Measurements from ENCODE around the gene NAT10. TPM values are rescaled to one million over a fixed set of nuclear protein-coding genes. Genes with fewer than 3 reads are reported as not detected.

NAT10 gene
- total and polyA plus RNA-seq, 2 experiments from 2014 or later = 44.1 to 58.8 TPM

GRCh38 chr11:34145073-34145472 is 39.6 kb downstream of the NAT10 start:
- no peak overlapping the region for H3K4me3 Mint-ChIP-seq
- Histone ChIP-seq H2AFZ (no peak overlapping the region), H4K20me1 (replicated peaks; ENCODE audit: insufficient read depth) (peaks cover 5% of the 10 kb centered on the region; the same call in 1 of the 2 replicates), H3K9me2 (ENCODE audit: insufficient read depth) (no peaks in the 10 kb centered on the region), H3F3A (replicated peaks; ENCODE audit: low read depth) (0 out of 2 replicates have a peak, but pooled peaks cover 5% of the 10 kb centered on the region), H3K4me3 (no peak overlapping the region), H3K36me3 (ENCODE audit: insufficient read depth) (peaks cover 44% of the 10 kb centered on the region), H3K79me2 (replicated peaks; ENCODE audit: insufficient read depth) (no peaks in the 10 kb centered on the region), H3K4me1 (ENCODE audit: insufficient read depth) (no peaks in the 10 kb centered on the region), H3K4me2 (no peak overlapping the region), H3K27me3 (ENCODE audit: insufficient read depth) (no peaks in the 10 kb centered on the region), H3K27ac (ENCODE audit: low read depth) (no peak overlapping the region)
- ATAC-seq = no peak
- no peak for DNase-seq (ENCODE audit: low spot score)
- H3K27me3 Mint-ChIP-seq (ENCODE audit: insufficient read depth, low read depth, poor library complexity) = peaks cover 9% of the 10 kb centered on the region
- no peak overlapping the region for H3K27ac Mint-ChIP-seq
- H3K9me3 Mint-ChIP-seq = no peaks in the 10 kb centered on the region
- peaks cover 3% of the 10 kb centered on the region; the same call in 1 of the 3 replicates for H3K4me1 Mint-ChIP-seq
- TF ChIP-seq, protein P1, sequence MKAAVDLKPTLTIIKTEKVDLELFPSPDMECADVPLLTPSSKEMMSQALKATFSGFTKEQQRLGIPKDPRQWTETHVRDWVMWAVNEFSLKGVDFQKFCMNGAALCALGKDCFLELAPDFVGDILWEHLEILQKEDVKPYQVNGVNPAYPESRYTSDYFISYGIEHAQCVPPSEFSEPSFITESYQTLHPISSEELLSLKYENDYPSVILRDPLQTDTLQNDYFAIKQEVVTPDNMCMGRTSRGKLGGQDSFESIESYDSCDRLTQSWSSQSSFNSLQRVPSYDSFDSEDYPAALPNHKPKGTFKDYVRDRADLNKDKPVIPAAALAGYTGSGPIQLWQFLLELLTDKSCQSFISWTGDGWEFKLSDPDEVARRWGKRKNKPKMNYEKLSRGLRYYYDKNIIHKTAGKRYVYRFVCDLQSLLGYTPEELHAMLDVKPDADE (IDR thresholded peaks at IDR 0.05) = no peak
- TF ChIP-seq ZNF114 (CRISPR knock-in tag; IDR thresholded peaks at IDR 0.05) = no peak
- TF ChIP-seq, protein P2, sequence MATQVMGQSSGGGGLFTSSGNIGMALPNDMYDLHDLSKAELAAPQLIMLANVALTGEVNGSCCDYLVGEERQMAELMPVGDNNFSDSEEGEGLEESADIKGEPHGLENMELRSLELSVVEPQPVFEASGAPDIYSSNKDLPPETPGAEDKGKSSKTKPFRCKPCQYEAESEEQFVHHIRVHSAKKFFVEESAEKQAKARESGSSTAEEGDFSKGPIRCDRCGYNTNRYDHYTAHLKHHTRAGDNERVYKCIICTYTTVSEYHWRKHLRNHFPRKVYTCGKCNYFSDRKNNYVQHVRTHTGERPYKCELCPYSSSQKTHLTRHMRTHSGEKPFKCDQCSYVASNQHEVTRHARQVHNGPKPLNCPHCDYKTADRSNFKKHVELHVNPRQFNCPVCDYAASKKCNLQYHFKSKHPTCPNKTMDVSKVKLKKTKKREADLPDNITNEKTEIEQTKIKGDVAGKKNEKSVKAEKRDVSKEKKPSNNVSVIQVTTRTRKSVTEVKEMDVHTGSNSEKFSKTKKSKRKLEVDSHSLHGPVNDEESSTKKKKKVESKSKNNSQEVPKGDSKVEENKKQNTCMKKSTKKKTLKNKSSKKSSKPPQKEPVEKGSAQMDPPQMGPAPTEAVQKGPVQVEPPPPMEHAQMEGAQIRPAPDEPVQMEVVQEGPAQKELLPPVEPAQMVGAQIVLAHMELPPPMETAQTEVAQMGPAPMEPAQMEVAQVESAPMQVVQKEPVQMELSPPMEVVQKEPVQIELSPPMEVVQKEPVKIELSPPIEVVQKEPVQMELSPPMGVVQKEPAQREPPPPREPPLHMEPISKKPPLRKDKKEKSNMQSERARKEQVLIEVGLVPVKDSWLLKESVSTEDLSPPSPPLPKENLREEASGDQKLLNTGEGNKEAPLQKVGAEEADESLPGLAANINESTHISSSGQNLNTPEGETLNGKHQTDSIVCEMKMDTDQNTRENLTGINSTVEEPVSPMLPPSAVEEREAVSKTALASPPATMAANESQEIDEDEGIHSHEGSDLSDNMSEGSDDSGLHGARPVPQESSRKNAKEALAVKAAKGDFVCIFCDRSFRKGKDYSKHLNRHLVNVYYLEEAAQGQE (IDR thresholded peaks at IDR 0.05; ENCODE audit: unreplicated experiment) = no peak
- peaks cover 84% of the 10 kb centered on the region for H3K36me3 Mint-ChIP-seq (ENCODE audit: low read depth)

DNA sequence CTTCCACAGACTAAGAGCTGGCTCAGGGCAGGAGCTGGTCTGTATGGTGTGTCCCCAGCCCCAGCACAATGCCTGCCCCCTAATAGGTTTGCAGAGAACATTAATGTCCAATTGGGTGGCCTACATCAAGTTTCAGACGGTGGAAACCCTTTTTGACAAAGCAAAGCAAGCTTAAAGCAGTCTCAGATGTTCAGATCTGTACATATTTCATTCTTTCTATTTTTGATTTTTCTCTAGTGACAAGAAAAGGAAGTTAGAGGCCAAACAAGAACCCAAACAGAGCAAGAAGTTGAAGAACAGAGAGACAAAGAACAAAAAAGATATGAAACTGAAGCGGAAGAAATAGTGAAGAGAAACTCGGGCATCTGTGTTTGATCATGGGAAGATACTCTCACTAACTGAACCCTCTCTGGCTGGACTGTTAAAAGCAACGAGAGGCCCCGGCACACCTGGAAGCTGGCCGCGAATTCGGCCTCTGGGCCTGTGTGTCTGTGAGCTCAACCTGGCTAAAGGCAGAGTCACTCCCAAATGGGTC is 40.5 kb downstream of the NAT10 start:
- Histone ChIP-seq H3K27me3 (ENCODE audit: insufficient read depth) (no peaks in the 10 kb centered on the region), H4K20me1 (replicated peaks; ENCODE audit: insufficient read depth) (peaks cover 5% of the 10 kb centered on the region; the same call in 1 of the 2 replicates), H3K4me3 (no peak overlapping the region), H3K36me3 (ENCODE audit: insufficient read depth) (peaks cover 44% of the 10 kb centered on the region), H3K79me2 (replicated peaks; ENCODE audit: insufficient read depth) (no peaks in the 10 kb centered on the region), H2AFZ (no peak overlapping the region), H3K4me1 (ENCODE audit: insufficient read depth) (no peaks in the 10 kb centered on the region), H3K9me2 (ENCODE audit: insufficient read depth) (no peaks in the 10 kb centered on the region), H3K27ac (ENCODE audit: low read depth) (no peak overlapping the region), H3F3A (replicated peaks; ENCODE audit: low read depth) (0 out of 2 replicates have a peak, but pooled peaks cover 5% of the 10 kb centered on the region), H3K4me2 (no peak overlapping the region)
- Mint-ChIP-seq H3K36me3 (ENCODE audit: low read depth) (peaks cover 83% of the 10 kb centered on the region), H3K27ac (no peak overlapping the region), H3K27me3 (ENCODE audit: insufficient read depth, low read depth, poor library complexity) (peaks cover 11% of the 10 kb centered on the region), H3K4me3 (no peak overlapping the region), H3K9me3 (no peaks in the 10 kb centered on the region), H3K4me1 (peaks cover 3% of the 10 kb centered on the region; the same call in 1 of the 3 replicates)
- ATAC-seq (no peak), DNase-seq (ENCODE audit: low spot score) (no peak)
- TF ChIP-seq, protein P2 (IDR thresholded peaks at IDR 0.05; ENCODE audit: unreplicated experiment) = no peak
- TF ChIP-seq POLR2AphosphoS5 (IDR thresholded peaks at IDR 0.05; ENCODE audit: low read depth) = no peak
- TF ChIP-seq ZNF331 (CRISPR knock-in tag; IDR thresholded peaks at IDR 0.05; ENCODE audit: low read depth) = no peak
- TF ChIP-seq ZNF114 (CRISPR knock-in tag; IDR thresholded peaks at IDR 0.05) = no peak
- TF ChIP-seq CTCF (conservative IDR thresholded peaks at IDR 0.05; ENCODE audit: low read depth in 2 of 2) = no peak
- TF ChIP-seq CREB1 (CRISPR knock-in tag; IDR thresholded peaks at IDR 0.05; ENCODE audit: low read depth) = no peak
- no peak for TF ChIP-seq JUNB (IDR thresholded peaks at IDR 0.05; ENCODE audit: unreplicated experiment)
- TF ChIP-seq STAT1 (IDR thresholded peaks at IDR 0.05; ENCODE audit: unreplicated experiment) = no peak
